ENCODE data around the gene ZBTB17.

- no peak for TF ChIP-seq CTCF (IDR thresholded peaks at IDR 0.05; ENCODE audit: low read depth, low read length, poor library complexity, severe bottlenecking)
- TF ChIP-seq EZH2phosphoT487 (IDR thresholded peaks at IDR 0.05; ENCODE audit: borderline replicate concordance, low read length) = no peak
Measured at GRCh38 chr1:16011936-16012589, 36.2 kb upstream of the ZBTB17 start.

Data from DOHH2 (cell line).